HEK293T (cell line): ENCODE results near the gene C1QTNF8.

Experiments
- BHLHE40 ChIP-seq: fragments of 450-650 bp; IDR thresholded peaks from 2 replicates; pipeline ENCODE4 v1.6.1; 2016; ENCODE audit warnings: mild to moderate bottlenecking, moderate library complexity, borderline replicate concordance
- CTBP1 ChIP-seq: fragments of 450-650 bp; IDR thresholded peaks from 2 replicates; pipeline ENCODE4 v1.6.1; 2016; ENCODE audit warnings: borderline replicate concordance
- FOXK2 ChIP-seq: fragments of 450-650 bp; IDR thresholded peaks from 2 replicates; pipeline ENCODE4 v1.6.1; 2016; ENCODE audit warnings: mild to moderate bottlenecking
- FOXM1 ChIP-seq: fragments of 450-650 bp; IDR thresholded peaks from 2 replicates; pipeline ENCODE4 v1.6.1; 2017; ENCODE audit warnings: mild to moderate bottlenecking, borderline replicate concordance
- HDGF ChIP-seq: fragments of 450-650 bp; IDR thresholded peaks from 2 replicates; pipeline ENCODE4 v1.6.1; 2017; ENCODE audit warnings: antibody characterized with exemption, borderline replicate concordance
- L3MBTL2 ChIP-seq: fragments of 450-650 bp; conservative IDR thresholded peaks from 2 replicates; pipeline ENCODE4 v1.6.1; 2016; ENCODE audit warnings: mild to moderate bottlenecking
- LEF1 ChIP-seq: fragments of 450-650 bp; IDR thresholded peaks from 2 replicates; pipeline ENCODE4 v1.6.1; 2017; ENCODE audit warnings: mild to moderate bottlenecking, borderline replicate concordance
- NFRKB ChIP-seq: fragments of 450-650 bp; IDR thresholded peaks from 2 replicates; pipeline ENCODE4 v1.6.1; 2016; ENCODE audit warnings: mild to moderate bottlenecking, moderate library complexity
- SP1 ChIP-seq: fragments of 450-650 bp; IDR thresholded peaks from 2 replicates; pipeline ENCODE4 v1.6.1; 2017
- SUZ12 ChIP-seq: fragments of 450-650 bp; IDR thresholded peaks from 2 replicates; pipeline ENCODE4 v1.6.1; 2016; ENCODE audit warnings: mild to moderate bottlenecking
- TF ChIP-seq, protein P1 (sequence below): fragments of 450-650 bp; IDR thresholded peaks from 2 replicates; pipeline ENCODE4 v1.6.1; 2016

DNA sequence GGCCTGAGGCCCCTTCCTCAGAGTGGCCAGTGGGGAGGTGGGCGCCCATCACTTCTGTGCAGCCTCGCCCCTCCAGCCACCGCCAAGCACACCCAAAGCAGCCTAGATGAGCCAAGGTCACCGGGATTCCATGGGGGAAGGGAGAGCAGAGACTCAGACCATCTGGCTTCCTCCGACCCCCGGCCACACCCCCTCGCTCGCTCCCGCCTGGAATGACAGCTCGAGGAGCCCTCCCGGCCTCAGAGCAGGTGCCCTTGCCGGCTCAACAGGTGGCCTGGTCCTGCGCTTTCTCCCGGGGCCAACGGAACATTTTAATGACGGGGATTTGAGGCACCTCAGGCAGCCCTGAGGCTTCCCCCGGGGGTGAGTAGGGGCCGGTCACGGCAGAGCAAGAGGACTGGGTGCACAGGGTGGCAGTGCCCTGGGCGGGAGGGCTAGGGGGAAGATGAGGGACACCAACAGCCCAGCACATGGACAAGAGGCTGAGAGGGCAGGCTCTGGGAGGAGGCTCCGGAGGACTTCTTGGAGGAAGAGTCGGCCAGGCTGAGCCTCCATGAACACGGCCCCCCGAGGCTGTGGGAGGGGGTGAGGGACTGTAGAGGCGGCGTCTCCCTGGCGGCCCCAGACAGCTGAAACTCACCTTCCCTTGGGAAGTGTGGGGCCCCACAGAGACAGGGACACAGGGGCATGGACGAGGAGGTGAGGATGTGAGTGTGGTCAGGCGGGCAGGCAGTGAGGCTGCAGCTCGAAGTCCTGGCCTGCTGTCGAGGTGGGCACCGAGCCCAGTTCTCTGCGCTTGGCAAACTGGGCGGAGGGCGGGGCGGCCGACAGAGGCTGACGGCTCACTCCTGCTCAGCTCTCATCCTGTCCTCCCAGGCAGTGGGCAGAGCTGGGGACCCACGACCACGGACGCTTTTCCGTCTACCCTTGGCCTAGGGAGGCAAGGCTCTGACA lies 12.5 kb upstream of the C1QTNF8 start:
- TF ChIP-seq HDGF, result no peak
- TF ChIP-seq BHLHE40, result no peak
- no peak for TF ChIP-seq SUZ12
- TF ChIP-seq CTBP1, result no peak
- no peak for TF ChIP-seq NFRKB
- TF ChIP-seq FOXM1, result no peak
- TF ChIP-seq LEF1, result no peak
- no peak for TF ChIP-seq SP1
- no peak for TF ChIP-seq L3MBTL2
- TF ChIP-seq FOXK2, result no peak
- TF ChIP-seq, protein P1, sequence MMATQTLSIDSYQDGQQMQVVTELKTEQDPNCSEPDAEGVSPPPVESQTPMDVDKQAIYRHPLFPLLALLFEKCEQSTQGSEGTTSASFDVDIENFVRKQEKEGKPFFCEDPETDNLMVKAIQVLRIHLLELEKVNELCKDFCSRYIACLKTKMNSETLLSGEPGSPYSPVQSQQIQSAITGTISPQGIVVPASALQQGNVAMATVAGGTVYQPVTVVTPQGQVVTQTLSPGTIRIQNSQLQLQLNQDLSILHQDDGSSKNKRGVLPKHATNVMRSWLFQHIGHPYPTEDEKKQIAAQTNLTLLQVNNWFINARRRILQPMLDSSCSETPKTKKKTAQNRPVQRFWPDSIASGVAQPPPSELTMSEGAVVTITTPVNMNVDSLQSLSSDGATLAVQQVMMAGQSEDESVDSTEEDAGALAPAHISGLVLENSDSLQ, result no peak
